ENCODE data around the gene CCNB2.

DNA sequence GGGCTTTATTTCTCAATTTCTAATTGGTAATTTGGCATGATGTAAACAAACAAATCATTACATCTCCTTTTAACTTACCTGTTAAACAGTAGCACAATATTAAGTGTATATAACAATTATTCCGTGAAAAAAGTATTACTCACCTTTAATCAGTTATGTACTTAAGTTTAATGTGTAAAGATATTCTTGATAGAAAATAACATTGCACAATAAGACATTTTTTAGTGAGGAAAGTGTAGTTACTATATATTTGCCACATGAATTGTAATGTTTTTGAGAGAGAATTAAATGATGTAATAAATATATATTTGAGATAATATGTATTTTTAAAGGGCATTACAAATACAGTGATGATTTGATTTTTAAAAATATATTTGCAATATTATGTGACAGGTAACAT, 10.9 kb upstream of the CCNB2 start:
- TF ChIP-seq CTBP1 (IDR thresholded peaks at IDR 0.05; ENCODE audit: borderline replicate concordance) (no peak), TARDBP (IDR thresholded peaks at IDR 0.05) (no peak), SP1 (IDR thresholded peaks at IDR 0.05) (no peak), SUZ12 (IDR thresholded peaks at IDR 0.05) (no peak), ARNT (IDR thresholded peaks at IDR 0.05) (no peak), ZNF384 (IDR thresholded peaks at IDR 0.05) (no peak), FOXK2 (IDR thresholded peaks at IDR 0.05) (no peak), BHLHE40 (IDR thresholded peaks at IDR 0.05; ENCODE audit: borderline replicate concordance) (no peak)
